Loucy (cell line): ENCODE results near the gene TTK.
"Not testable (repeated sequence)": the region's sequence is repeated elsewhere in the genome, so short reads cannot be mapped to it uniquely, and the experiment has no call there.

Experiments used
- H2AFZ ChIP-seq: fragments of 200-600 bp; sonication (generic); 2 replicates; pipeline ENCODE4 v1.6.0; 2016; ENCODE audit warnings: antibody characterized with exemption, mild to moderate bottlenecking, low read length, moderate library complexity
- H3F3A ChIP-seq: fragments of 200-600 bp; 2 replicates; pipeline ENCODE4 v1.6.0; 2016; ENCODE audit warnings: antibody characterized with exemption, low read depth, mild to moderate bottlenecking
- H3K27me3 ChIP-seq: fragments of 200-600 bp; sonication (generic); 2 replicates; pipeline ENCODE4 v1.6.1; 2014; ENCODE audit warnings: low read length, mild to moderate bottlenecking; ENCODE audit not compliant: insufficient read depth, poor library complexity, severe bottlenecking
- H3K36me3 ChIP-seq: fragments of 200-600 bp; sonication (generic); 2 replicates; pipeline ENCODE4 v1.6.1; 2016; ENCODE audit warnings: low read length; ENCODE audit not compliant: insufficient read depth
- H3K4me1 ChIP-seq: fragments of 200-600 bp; sonication (generic); 2 replicates; pipeline ENCODE4 v1.5.1; 2014; ENCODE audit warnings: low read length, mild to moderate bottlenecking; ENCODE audit not compliant: insufficient read depth, poor library complexity, severe bottlenecking
- H3K4me2 ChIP-seq: fragments of 200-600 bp; sonication (generic); 2 replicates; pipeline ENCODE4 v1.6.0; 2014; ENCODE audit warnings: antibody characterized with exemption, low read length, low read depth, mild to moderate bottlenecking; ENCODE audit not compliant: poor library complexity, severe bottlenecking
- H3K4me3 ChIP-seq: fragments of 200-600 bp; sonication (generic); 2 replicates; pipeline ENCODE4 v1.5.1; 2014; ENCODE audit warnings: low read length, mild to moderate bottlenecking, mixed read lengths; ENCODE audit not compliant: poor library complexity, severe bottlenecking
- H3K79me2 ChIP-seq: fragments of 200-600 bp; sonication (generic); 2 replicates; pipeline ENCODE4 v1.6.1; 2014; ENCODE audit warnings: low read length; ENCODE audit not compliant: insufficient read depth
- H3K9ac ChIP-seq: fragments of 200-600 bp; sonication (generic); 2 replicates; pipeline ENCODE4 v1.6.0; 2014; ENCODE audit warnings: mild to moderate bottlenecking, low read depth, low read length, moderate library complexity; ENCODE audit not compliant: poor library complexity, severe bottlenecking
- H3K9me2 ChIP-seq: fragments of 200-600 bp; sonication (generic); replicated peaks from 2 replicates; pipeline ENCODE4 v1.6.1; 2016; ENCODE audit warnings: low read depth, low read length, mixed read lengths
- H3K9me3 ChIP-seq: fragments of 200-600 bp; sonication (generic); 2 replicates; pipeline ENCODE4 v1.6.1; 2014; ENCODE audit warnings: mild to moderate bottlenecking, antibody characterized with exemption, low read length, low read depth; ENCODE audit not compliant: insufficient read depth
- H4K20me1 ChIP-seq: fragments of 200-600 bp; sonication (generic); 2 replicates; pipeline ENCODE4 v1.6.0; 2014; ENCODE audit warnings: antibody characterized with exemption, low read length, mild to moderate bottlenecking; ENCODE audit not compliant: insufficient read depth, poor library complexity, severe bottlenecking
- CTCF ChIP-seq: fragments of 200-600 bp; sonication (generic); conservative IDR thresholded peaks from 2 replicates; pipeline ENCODE4 v1.5.1; 2014; ENCODE audit warnings: mild to moderate bottlenecking, antibody characterized with exemption, low read length
- EZH2phosphoT487 ChIP-seq: fragments of 200-600 bp; IDR thresholded peaks from 2 replicates; pipeline ENCODE4 v1.6.1; 2018; ENCODE audit warnings: antibody characterized with exemption, mild to moderate bottlenecking, moderate library complexity, borderline replicate concordance

The TTK gene

DNA sequence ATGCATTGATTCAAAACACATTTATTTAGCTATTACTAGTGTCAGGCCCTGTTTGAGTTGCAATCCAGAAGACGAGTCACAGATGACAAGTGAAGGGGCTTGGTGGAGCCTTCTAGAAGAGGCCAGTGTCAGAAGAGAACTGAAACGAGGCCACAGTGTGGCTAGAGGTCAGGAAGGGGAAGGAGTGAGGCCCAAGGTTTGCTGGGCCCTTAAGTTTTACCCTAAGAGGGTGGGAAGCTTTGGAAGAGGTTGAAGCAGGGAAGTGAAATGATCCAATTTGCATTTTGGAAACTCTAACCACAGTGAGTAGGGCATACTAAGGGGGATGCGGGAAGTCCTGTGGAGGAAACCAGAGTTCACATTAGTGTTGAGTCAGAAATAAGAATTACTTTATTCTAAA is 25.0 kb downstream of the TTK start:
- Histone ChIP-seq H2AFZ (no peak overlapping the region), H3K9me3 (no peaks in the 10 kb centered on the region), H3F3A (no peaks in the 10 kb centered on the region), H3K27me3 (no peaks in the 10 kb centered on the region), H3K4me1 (no peaks in the 10 kb centered on the region), H3K4me3 (no peak overlapping the region), H3K79me2 (no peaks in the 10 kb centered on the region), H3K9me2 (no peaks in the 10 kb centered on the region), H3K36me3 (peaks cover 83% of the 10 kb centered on the region), H3K9ac (no peak overlapping the region), H3K4me2 (no peak overlapping the region), H4K20me1 (no peaks in the 10 kb centered on the region)
- TF ChIP-seq EZH2phosphoT487 = no peak
- no peak for TF ChIP-seq CTCF

- H3K4me3 ChIP-seq = not testable (repeated sequence)
Measured at GRCh38 chr6:80048220-80048619, 43.8 kb downstream of the TTK start.

GRCh38 chr6:80060774-80061173 is 56.3 kb downstream of the TTK start:
- Histone ChIP-seq H3K9ac (no peak overlapping the region), H3K4me3 (no peak overlapping the region), H2AFZ (no peak overlapping the region), H3K79me2 (no peaks in the 10 kb centered on the region), H3K9me3 (no peaks in the 10 kb centered on the region), H3K4me1 (no peaks in the 10 kb centered on the region), H3K36me3 (no peaks in the 10 kb centered on the region), H4K20me1 (no peaks in the 10 kb centered on the region), H3K27me3 (no peaks in the 10 kb centered on the region), H3K4me2 (no peak overlapping the region), H3K9me2 (no peaks in the 10 kb centered on the region), H3F3A (no peaks in the 10 kb centered on the region)
- no peak for TF ChIP-seq CTCF
- TF ChIP-seq EZH2phosphoT487 = no peak

More at GRCh38 chr6:80048220-80048619, 43.8 kb downstream of the TTK start:
- H3F3A ChIP-seq, H3K4me1 ChIP-seq, H4K20me1 ChIP-seq, H2AFZ ChIP-seq, H3K27me3 ChIP-seq, H3K9me3 ChIP-seq, H3K79me2 ChIP-seq, H3K9ac ChIP-seq, H3K9me2 ChIP-seq, H3K4me2 ChIP-seq: not testable (repeated sequence)
- H3K36me3 ChIP-seq = peaks cover 17% of the 10 kb centered on the region; the same call in 1 of the 2 replicates

GRCh38 chr6:80068146-80068545 is 63.7 kb downstream of the TTK start:
- not testable (repeated sequence) for H3K4me1 ChIP-seq, H3K9ac ChIP-seq, H3K27me3 ChIP-seq, H2AFZ ChIP-seq, H3K9me3 ChIP-seq, H3F3A ChIP-seq, H3K4me2 ChIP-seq, H3K9me2 ChIP-seq, H4K20me1 ChIP-seq, H3K79me2 ChIP-seq, H3K4me3 ChIP-seq, H3K36me3 ChIP-seq

- not testable (repeated sequence) for H3F3A ChIP-seq, H3K4me1 ChIP-seq, H3K9ac ChIP-seq, H4K20me1 ChIP-seq, H3K4me3 ChIP-seq, H3K27me3 ChIP-seq, H3K79me2 ChIP-seq, H3K4me2 ChIP-seq, H2AFZ ChIP-seq, H3K9me3 ChIP-seq, H3K36me3 ChIP-seq, H3K9me2 ChIP-seq
Measured at GRCh38 chr6:80070431-80070830, 66.0 kb downstream of the TTK start.
